ENCODE data around the gene EPHA3. TPM values are rescaled to one million over a fixed set of nuclear protein-coding genes. Genes with fewer than 3 reads are reported as not detected.

Gene EPHA3
- total RNA-seq, 4 donors from 2014 or later: 13.1 to 25.8 (median 21.2) TPM

DNA sequence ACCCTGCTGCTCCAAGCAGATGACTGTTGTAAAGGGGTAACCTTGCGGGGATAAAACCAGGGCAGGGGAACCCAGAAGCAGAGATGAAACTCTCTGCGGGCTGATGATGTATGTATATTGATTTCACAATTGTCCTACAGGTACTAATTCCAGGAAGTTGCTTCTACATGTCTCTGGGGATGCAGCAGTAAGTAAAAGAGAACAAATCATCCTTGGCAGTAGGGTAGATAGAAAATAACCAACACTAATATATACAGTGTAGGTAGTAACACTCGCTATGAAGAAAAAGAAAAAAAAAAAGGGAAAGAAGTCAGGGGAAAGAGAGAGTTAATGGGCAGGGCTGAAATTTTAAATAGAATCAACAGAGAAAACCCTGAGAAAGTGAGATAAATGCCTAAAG, 50.2 kb downstream of the EPHA3 start:
- H3K4me3 ChIP-seq: no peak overlapping the region
- H3K4me1 ChIP-seq: peaks cover 0 to 21% (median 11%) of the 10 kb centered on the region in 4 donors
- H3K9me3 ChIP-seq: no peaks in the 10 kb centered on the region
- TF ChIP-seq, protein P1, sequence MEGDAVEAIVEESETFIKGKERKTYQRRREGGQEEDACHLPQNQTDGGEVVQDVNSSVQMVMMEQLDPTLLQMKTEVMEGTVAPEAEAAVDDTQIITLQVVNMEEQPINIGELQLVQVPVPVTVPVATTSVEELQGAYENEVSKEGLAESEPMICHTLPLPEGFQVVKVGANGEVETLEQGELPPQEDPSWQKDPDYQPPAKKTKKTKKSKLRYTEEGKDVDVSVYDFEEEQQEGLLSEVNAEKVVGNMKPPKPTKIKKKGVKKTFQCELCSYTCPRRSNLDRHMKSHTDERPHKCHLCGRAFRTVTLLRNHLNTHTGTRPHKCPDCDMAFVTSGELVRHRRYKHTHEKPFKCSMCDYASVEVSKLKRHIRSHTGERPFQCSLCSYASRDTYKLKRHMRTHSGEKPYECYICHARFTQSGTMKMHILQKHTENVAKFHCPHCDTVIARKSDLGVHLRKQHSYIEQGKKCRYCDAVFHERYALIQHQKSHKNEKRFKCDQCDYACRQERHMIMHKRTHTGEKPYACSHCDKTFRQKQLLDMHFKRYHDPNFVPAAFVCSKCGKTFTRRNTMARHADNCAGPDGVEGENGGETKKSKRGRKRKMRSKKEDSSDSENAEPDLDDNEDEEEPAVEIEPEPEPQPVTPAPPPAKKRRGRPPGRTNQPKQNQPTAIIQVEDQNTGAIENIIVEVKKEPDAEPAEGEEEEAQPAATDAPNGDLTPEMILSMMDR (IDR thresholded peaks at IDR 0.05): no peak
- TF ChIP-seq EP300 (IDR thresholded peaks at IDR 0.05): no peak
- no peak for TF ChIP-seq POLR2AphosphoS5 (IDR thresholded peaks at IDR 0.05)
- TF ChIP-seq POLR2A (IDR thresholded peaks at IDR 0.05; ENCODE audit: low read depth): no peak
- no peak for DNase-seq (ENCODE audit: extremely low spot score)
- intact Hi-C loops (cut with DNase I): no loop called here
- 92% methylated on average over 3 of the region's 3 CpGs for WGBS
- no peak overlapping the region for H3K27ac ChIP-seq (replicated peaks in 1 of 4)
- H3K27me3 ChIP-seq: no peaks in the 10 kb centered on the region
- no peaks in the 10 kb centered on the region for H3K36me3 ChIP-seq

DNA sequence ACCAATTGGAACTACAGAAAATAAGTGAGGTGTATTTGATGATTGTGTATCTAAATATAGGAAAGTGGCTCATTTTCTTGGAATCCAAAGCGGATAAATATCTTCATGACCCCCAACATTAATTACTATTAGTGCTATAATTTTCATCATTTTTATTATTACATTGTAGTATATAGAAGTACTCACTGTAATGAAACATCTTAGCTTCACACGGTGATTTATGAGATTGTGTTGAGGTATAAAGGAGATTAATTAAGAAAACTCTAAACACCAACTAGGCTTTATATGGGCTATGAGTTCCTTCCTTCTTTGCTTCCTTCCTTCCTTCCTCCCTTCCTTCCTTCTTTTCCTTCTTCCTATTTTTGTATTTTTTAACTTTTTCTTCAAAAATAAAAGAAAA, 52.2 kb downstream of the EPHA3 start:
- WGBS: 98% methylated on average over 2 of the region's 2 CpGs
- DNase-seq (ENCODE audit: extremely low spot score): no peak

DNA sequence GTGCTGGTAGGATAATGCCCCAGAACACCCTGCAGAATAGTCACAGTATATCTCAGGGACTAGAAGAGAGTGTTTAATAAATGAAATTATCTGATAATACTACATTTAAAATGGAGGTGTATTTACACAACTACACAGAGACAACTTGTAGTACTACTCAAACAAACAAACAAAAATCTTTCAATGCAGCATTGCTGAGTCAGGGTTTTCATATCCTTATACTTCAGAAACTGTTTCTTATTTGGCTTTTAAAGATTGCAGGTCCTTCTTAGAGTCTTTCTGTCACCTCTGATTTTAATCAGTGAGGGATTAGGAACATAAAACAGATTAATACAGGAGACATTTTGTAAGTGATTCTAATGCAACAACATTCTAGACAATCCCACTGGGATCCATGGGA, 57.4 kb downstream of the EPHA3 start:
- intact Hi-C loops (cut with DNase I): no loop called here

More for the DNA sequence above, 52.2 kb downstream of the EPHA3 start:
- no peak for TF ChIP-seq POLR2AphosphoS5 (IDR thresholded peaks at IDR 0.05)
- TF ChIP-seq, protein P1 (IDR thresholded peaks at IDR 0.05): no peak
- TF ChIP-seq EP300 (IDR thresholded peaks at IDR 0.05): no peak
- no peak for TF ChIP-seq POLR2A (IDR thresholded peaks at IDR 0.05; ENCODE audit: low read depth)
- Histone ChIP-seq H3K27me3 (no peaks in the 10 kb centered on the region), H3K9me3 (no peaks in the 10 kb centered on the region), H3K4me3 (no peak overlapping the region), H3K36me3 (no peaks in the 10 kb centered on the region), H3K4me1 (peaks cover 0 to 21% (median 11%) of the 10 kb centered on the region in 4 donors), H3K27ac (replicated peaks in 1 of 4) (no peak overlapping the region)
- intact Hi-C loops (cut with DNase I): no loop called here

DNA sequence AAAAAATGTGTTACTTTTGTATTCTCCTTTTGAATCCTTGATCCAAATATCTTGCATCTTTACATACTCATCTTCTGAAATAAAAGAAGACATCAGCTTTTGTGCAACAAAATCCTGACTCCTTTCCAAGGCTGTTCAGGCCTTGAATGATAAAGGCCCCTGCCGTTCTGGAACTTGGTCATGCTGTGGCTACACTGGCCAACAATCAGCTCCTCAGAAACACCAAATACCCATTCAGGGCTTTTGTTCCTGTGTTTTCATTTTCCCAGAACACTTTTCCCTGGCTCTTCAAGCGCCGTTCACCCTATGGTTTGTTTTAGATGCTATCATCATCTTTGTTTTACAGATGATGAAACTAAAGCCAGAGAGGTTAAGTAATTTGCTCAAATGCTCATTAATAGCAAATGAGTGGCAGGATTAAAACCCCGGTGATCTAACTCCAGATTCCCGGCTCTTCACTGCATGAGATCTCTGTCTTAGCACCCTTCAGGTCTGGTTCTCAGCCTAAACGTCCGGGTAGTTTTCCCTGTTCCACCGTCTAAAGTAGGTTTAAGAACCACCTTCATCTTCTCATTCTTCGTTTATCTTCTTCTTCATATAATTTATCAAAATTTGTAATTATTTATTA, 58.3 kb downstream of the EPHA3 start:
- no peaks in the 10 kb centered on the region for H3K36me3 ChIP-seq
- DNase-seq (ENCODE audit: extremely low spot score): no peak
- no peaks in the 10 kb centered on the region for H3K9me3 ChIP-seq
- intact Hi-C loops (cut with DNase I): no loop called here
- peaks cover 0 to 11% (median 5%) of the 10 kb centered on the region in 4 donors for H3K4me1 ChIP-seq
- H3K4me3 ChIP-seq: no peak overlapping the region
- 89% methylated on average over 9 of the region's 9 CpGs for WGBS
- H3K27me3 ChIP-seq: no peaks in the 10 kb centered on the region
- TF ChIP-seq POLR2A (IDR thresholded peaks at IDR 0.05; ENCODE audit: low read depth) (no peak), POLR2AphosphoS5 (IDR thresholded peaks at IDR 0.05) (no peak)
- TF ChIP-seq, protein P1 (IDR thresholded peaks at IDR 0.05): no peak
- no peak overlapping the region for H3K27ac ChIP-seq (replicated peaks in 1 of 4)

More for the DNA sequence above, 57.4 kb downstream of the EPHA3 start:
- no peak for TF ChIP-seq POLR2A (IDR thresholded peaks at IDR 0.05; ENCODE audit: low read depth)
- no peak for TF ChIP-seq POLR2AphosphoS5 (IDR thresholded peaks at IDR 0.05)
- TF ChIP-seq EP300 (IDR thresholded peaks at IDR 0.05): no peak
- TF ChIP-seq, protein P1 (IDR thresholded peaks at IDR 0.05): no peak
- Histone ChIP-seq H3K36me3 (no peaks in the 10 kb centered on the region), H3K27me3 (no peaks in the 10 kb centered on the region), H3K27ac (replicated peaks in 1 of 4) (no peak overlapping the region), H3K9me3 (no peaks in the 10 kb centered on the region), H3K4me3 (no peak overlapping the region), H3K4me1 (peaks cover 0 to 11% (median 5%) of the 10 kb centered on the region in 4 donors)
- DNase-seq (ENCODE audit: extremely low spot score): no peak
